GM23338 (cell line): ENCODE measurements around the gene TMEM45A. TPM values are rescaled to one million over a fixed set of nuclear protein-coding genes. Genes with fewer than 3 reads are reported as not detected.

Source experiments
- ATAC-seq: fragments of 200-7000 bp; cut with Tn5 transposase; 3 replicates; pipeline ENCODE4 v1.9.1; 2020
- DNase-seq: peaks from one replicate; pipeline ENCODE4 v3.0.0-alpha.2; 2015; ENCODE audit warnings: low spot score
- H2AFZ ChIP-seq: fragments of 200-600 bp; sonication (generic); 2 replicates; pipeline ENCODE4 v1.8.0; 2016; ENCODE audit warnings: antibody characterized with exemption, mild to moderate bottlenecking, moderate library complexity
- H3F3A ChIP-seq: fragments of 200-600 bp; sonication (generic); replicated peaks from 2 replicates; pipeline ENCODE4 v1.8.0; 2017; ENCODE audit warnings: antibody characterized with exemption, mixed run types, low read depth
- H3K27ac ChIP-seq: fragments of 200-600 bp; sonication (generic); 2 replicates; pipeline ENCODE4 v1.6.1; 2016; ENCODE audit warnings: low read depth
- H3K27me3 ChIP-seq: fragments of 200-600 bp; sonication (generic); 2 replicates; pipeline ENCODE4 v1.8.0; 2016; ENCODE audit warnings: mild to moderate bottlenecking, mixed run types, moderate library complexity; ENCODE audit not compliant: insufficient read depth
- H3K36me3 ChIP-seq: fragments of 200-600 bp; sonication (generic); 2 replicates; pipeline ENCODE4 v1.8.0; 2016; ENCODE audit warnings: mild to moderate bottlenecking; ENCODE audit not compliant: insufficient read depth
- H3K4me1 ChIP-seq: fragments of 200-600 bp; sonication (generic); 2 replicates; pipeline ENCODE4 v1.8.0; 2016; ENCODE audit warnings: mild to moderate bottlenecking, moderate library complexity; ENCODE audit not compliant: insufficient read depth
- H3K4me2 ChIP-seq: fragments of 200-600 bp; sonication (generic); 2 replicates; pipeline ENCODE4 v1.7.1; 2017; ENCODE audit warnings: mixed run types
- H3K4me3 ChIP-seq: fragments of 200-600 bp; sonication (generic); 2 replicates; pipeline ENCODE4 v1.6.1; 2016; ENCODE audit warnings: mixed run types
- H3K79me2 ChIP-seq: fragments of 200-600 bp; sonication (generic); replicated peaks from 2 replicates; pipeline ENCODE4 v1.8.0; 2017; ENCODE audit warnings: mild to moderate bottlenecking; ENCODE audit not compliant: insufficient read depth
- H3K9me2 ChIP-seq: fragments of 200-600 bp; sonication (generic); 2 replicates; pipeline ENCODE4 v1.8.0; 2017; ENCODE audit not compliant: insufficient read depth
- H4K20me1 ChIP-seq: fragments of 200-600 bp; sonication (generic); replicated peaks from 2 replicates; pipeline ENCODE4 v1.8.0; 2017; ENCODE audit warnings: mild to moderate bottlenecking; ENCODE audit not compliant: insufficient read depth
- H3K27ac Mint-ChIP-seq: 2 replicates; pipeline ENCODE4 v1.8.0; 2020; ENCODE audit warnings: inconsistent platforms, mild to moderate bottlenecking, moderate library complexity, mixed read lengths
- H3K27me3 Mint-ChIP-seq: 3 replicates; pipeline ENCODE4 v1.8.0; 2022; ENCODE audit warnings: low read depth, mild to moderate bottlenecking, moderate library complexity, mixed read lengths, inconsistent platforms; ENCODE audit not compliant: insufficient read depth, poor library complexity
- H3K36me3 Mint-ChIP-seq: 3 replicates; pipeline ENCODE4 v1.8.0; 2021; ENCODE audit warnings: low read depth, mild to moderate bottlenecking, inconsistent platforms, moderate library complexity, mixed read lengths
- H3K4me1 Mint-ChIP-seq: 3 replicates; pipeline ENCODE4 v1.8.0; 2020; ENCODE audit warnings: mild to moderate bottlenecking, inconsistent platforms, mixed read lengths
- H3K4me3 Mint-ChIP-seq: 3 replicates; pipeline ENCODE4 v1.8.0; 2021; ENCODE audit warnings: moderate library complexity, mild to moderate bottlenecking, inconsistent platforms, mixed read lengths
- H3K9me3 Mint-ChIP-seq: 3 replicates; pipeline ENCODE4 v1.8.0; 2020; ENCODE audit warnings: moderate library complexity, mild to moderate bottlenecking, inconsistent platforms, mixed read lengths
- CREB1 ChIP-seq: fragments of 250-450 bp; sonication (Bioruptor Pico); IDR thresholded peaks from 2 replicates; pipeline ENCODE4 v1.5.0; 2020; ENCODE audit warnings: low read depth, mild to moderate bottlenecking, moderate library complexity
- ETS1 ChIP-seq: IDR thresholded peaks from 2 replicates; pipeline ENCODE4 v1.6.1; 2016; ENCODE audit warnings: antibody characterized with exemption
- EZH2 ChIP-seq: fragments of 200-600 bp; sonication (generic); IDR thresholded peaks from one replicate; pipeline ENCODE4 v1.8.0; 2017; ENCODE audit warnings: antibody characterized with exemption, mild to moderate bottlenecking, low read depth; ENCODE audit not compliant: unreplicated experiment
- EZH2phosphoT487 ChIP-seq: fragments of 200-600 bp; sonication (generic); IDR thresholded peaks from one replicate; pipeline ENCODE4 v1.8.1; 2018; ENCODE audit warnings: antibody characterized with exemption; ENCODE audit not compliant: unreplicated experiment
- JUNB ChIP-seq: IDR thresholded peaks from one replicate; pipeline ENCODE4 v1.6.1; 2016; ENCODE audit warnings: antibody characterized with exemption; ENCODE audit not compliant: unreplicated experiment
- NANOG ChIP-seq: IDR thresholded peaks from 2 replicates; pipeline ENCODE4 v1.6.1; 2016; ENCODE audit warnings: antibody characterized with exemption, borderline replicate concordance
- POLR2AphosphoS5 ChIP-seq: IDR thresholded peaks from 2 replicates; pipeline ENCODE4 v1.6.1; 2016; ENCODE audit warnings: antibody characterized with exemption, low read depth
- REST ChIP-seq: IDR thresholded peaks from one replicate; pipeline ENCODE4 v1.6.1; 2018; ENCODE audit warnings: antibody characterized with exemption; ENCODE audit not compliant: unreplicated experiment
- STAT1 ChIP-seq: IDR thresholded peaks from one replicate; pipeline ENCODE4 v1.6.1; 2016; ENCODE audit warnings: antibody characterized with exemption; ENCODE audit not compliant: unreplicated experiment
- ZNF114 ChIP-seq: fragments of 250-450 bp; sonication (Bioruptor Pico); IDR thresholded peaks from 2 replicates; pipeline ENCODE4 v1.5.0; 2020; ENCODE audit warnings: mild to moderate bottlenecking, moderate library complexity
- ZNF331 ChIP-seq: fragments of 250-450 bp; sonication (Bioruptor Pico); IDR thresholded peaks from 2 replicates; pipeline ENCODE4 v1.5.0; 2020; ENCODE audit warnings: low read depth, mild to moderate bottlenecking, moderate library complexity
- ZNF462 ChIP-seq: fragments of 250-450 bp; sonication (Bioruptor Pico); IDR thresholded peaks from 2 replicates; pipeline ENCODE4 v1.5.0; 2020; ENCODE audit warnings: mild to moderate bottlenecking, moderate library complexity
- polyA plus RNA-seq: library from polyadenylated mRNA; unstranded; fragments of >200 nt; fragmentation: Nextera tagmentation; extraction: Ambion mirVana; gene quantifications from 2 replicates; pipeline ENCODE4 v1.2.1, GENCODE V29; 2016
- total RNA-seq: library from RNA; depleted of rRNA; stranded (reverse); fragments of >200 nt; shearing (Covaris generic); gene quantifications from 2 replicates; pipeline ENCODE4 v1.2.3, GENCODE V29; 2014
- TF ChIP-seq, protein P1 (sequence below), 2 experiments: fragments of 200-600 bp in 1 of 2; sonication (generic) in 1 of 2; conservative IDR thresholded peaks; 2 replicates each; pipeline versions ENCODE4 v1.5.1 to v1.6.1; 2016 to 2017; ENCODE audit warnings: antibody characterized with exemption in 2 of 2, low read depth in 2 of 2, mild to moderate bottlenecking in 2 of 2, moderate library complexity in 1 of 2

Gene TMEM45A
- total and polyA plus RNA-seq, 2 experiments from 2014 or later, result 6.5 to 12.7 TPM

DNA sequence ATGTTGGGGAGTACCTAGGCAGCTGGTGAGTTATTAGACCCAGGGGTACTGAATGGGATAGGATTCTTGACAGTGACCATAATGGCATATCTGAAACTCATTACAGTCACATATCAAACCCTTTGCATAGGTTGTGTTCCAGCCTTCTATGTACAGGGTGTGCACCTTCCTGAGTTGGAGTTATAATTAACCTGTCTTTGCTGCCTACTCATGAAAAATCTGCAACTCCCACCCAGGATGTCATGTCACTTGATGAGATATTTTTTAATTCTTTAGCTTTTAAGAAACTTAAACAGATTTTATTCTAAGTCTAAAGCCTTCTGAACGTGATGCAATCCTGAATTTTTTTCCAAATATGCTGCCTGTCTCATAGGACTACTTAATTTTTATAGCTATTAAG is 95.8 kb downstream of the TMEM45A start:
- Mint-ChIP-seq H3K27me3 (no peaks in the 10 kb centered on the region), H3K27ac (no peak overlapping the region), H3K9me3 (peaks cover 27% of the 10 kb centered on the region), H3K4me3 (no peak overlapping the region), H3K4me1 (no peaks in the 10 kb centered on the region), H3K36me3 (peaks cover 22% of the 10 kb centered on the region; the same call in 2 of the 3 replicates)
- Histone ChIP-seq H4K20me1 (no peaks in the 10 kb centered on the region), H3F3A (no peaks in the 10 kb centered on the region), H3K27ac (no peak overlapping the region), H3K4me1 (no peaks in the 10 kb centered on the region), H3K27me3 (no peaks in the 10 kb centered on the region), H3K79me2 (no peaks in the 10 kb centered on the region), H3K4me2 (no peak overlapping the region), H2AFZ (no peak overlapping the region), H3K9me2 (no peaks in the 10 kb centered on the region), H3K4me3 (no peak overlapping the region), H3K36me3 (peaks cover 8% of the 10 kb centered on the region; the same call in 1 of the 2 replicates)
- ATAC-seq, result no peak
- TF ChIP-seq, protein P1, sequence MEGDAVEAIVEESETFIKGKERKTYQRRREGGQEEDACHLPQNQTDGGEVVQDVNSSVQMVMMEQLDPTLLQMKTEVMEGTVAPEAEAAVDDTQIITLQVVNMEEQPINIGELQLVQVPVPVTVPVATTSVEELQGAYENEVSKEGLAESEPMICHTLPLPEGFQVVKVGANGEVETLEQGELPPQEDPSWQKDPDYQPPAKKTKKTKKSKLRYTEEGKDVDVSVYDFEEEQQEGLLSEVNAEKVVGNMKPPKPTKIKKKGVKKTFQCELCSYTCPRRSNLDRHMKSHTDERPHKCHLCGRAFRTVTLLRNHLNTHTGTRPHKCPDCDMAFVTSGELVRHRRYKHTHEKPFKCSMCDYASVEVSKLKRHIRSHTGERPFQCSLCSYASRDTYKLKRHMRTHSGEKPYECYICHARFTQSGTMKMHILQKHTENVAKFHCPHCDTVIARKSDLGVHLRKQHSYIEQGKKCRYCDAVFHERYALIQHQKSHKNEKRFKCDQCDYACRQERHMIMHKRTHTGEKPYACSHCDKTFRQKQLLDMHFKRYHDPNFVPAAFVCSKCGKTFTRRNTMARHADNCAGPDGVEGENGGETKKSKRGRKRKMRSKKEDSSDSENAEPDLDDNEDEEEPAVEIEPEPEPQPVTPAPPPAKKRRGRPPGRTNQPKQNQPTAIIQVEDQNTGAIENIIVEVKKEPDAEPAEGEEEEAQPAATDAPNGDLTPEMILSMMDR (conservative IDR thresholded peaks at IDR 0.05; ENCODE audit: low read depth in 2 of 2), result no peak
- TF ChIP-seq EZH2phosphoT487, result no peak
- no peak for TF ChIP-seq JUNB
- no peak for TF ChIP-seq ZNF114 (CRISPR knock-in tag)
- no peak for TF ChIP-seq CREB1 (CRISPR knock-in tag)
- TF ChIP-seq POLR2AphosphoS5, result no peak
- no peak for TF ChIP-seq EZH2
- no peak for TF ChIP-seq NANOG
- no peak for TF ChIP-seq ZNF462 (CRISPR knock-in tag)
- no peak for TF ChIP-seq REST
- TF ChIP-seq ETS1, result no peak
- TF ChIP-seq ZNF331 (CRISPR knock-in tag), result no peak
- TF ChIP-seq STAT1, result no peak
- DNase-seq, result no peak
